Activated CD8-positive, alpha-beta T cell treated with anti-CD3 and anti-CD28 coated beads, Interleukin-2, amount 10 ng/mL, durations not matched to agents 7 days and 5 days (primary cell): ENCODE results near the gene ADAMTS17. TPM values are rescaled to one million over a fixed set of nuclear protein-coding genes. Genes with fewer than 3 reads are reported as not detected.

Source experiments
- ATAC-seq: fragments of 150-1000 bp; cut with Tn5 transposase; one replicate; pipeline ENCODE4 v1.10.0; 2021; ENCODE audit warnings: moderate library complexity
- CTCF ChIA-PET: fragments of 350-600 bp; sonication (Branson Sonifier 250); formaldehyde crosslinking; loops from one replicate; lab custom pipeline; 2021; ENCODE audit warnings: antibody characterized with exemption; lab: Charles Lee
- POLR2A ChIA-PET: fragments of 350-600 bp; sonication (Branson Sonifier 250); formaldehyde crosslinking; loops from one replicate; lab custom pipeline; 2021; ENCODE audit warnings: antibody characterized with exemption; lab: Charles Lee
- DNase-seq: peaks from one replicate; pipeline ENCODE4 v3.0.0-alpha.2; 2020
- H3K27ac Mint-ChIP-seq: one replicate; pipeline ENCODE4 v1.8.0; 2021; ENCODE audit warnings: mild to moderate bottlenecking, mixed read lengths
- H3K27me3 Mint-ChIP-seq: one replicate; pipeline ENCODE4 v1.8.0; 2021; ENCODE audit warnings: low read depth, mixed read lengths
- H3K36me3 Mint-ChIP-seq: one replicate; pipeline ENCODE4 v1.8.0; 2021; ENCODE audit warnings: low read depth, mixed read lengths
- H3K4me1 Mint-ChIP-seq: one replicate; pipeline ENCODE4 v1.8.0; 2021; ENCODE audit warnings: low read depth, mixed read lengths
- H3K4me3 Mint-ChIP-seq: one replicate; pipeline ENCODE4 v1.8.0; 2021; ENCODE audit warnings: mild to moderate bottlenecking, mixed read lengths
- H3K9me3 Mint-ChIP-seq: one replicate; pipeline ENCODE4 v1.8.0; 2022; ENCODE audit warnings: mixed read lengths; ENCODE audit not compliant: insufficient read depth
- total RNA-seq, 2 experiments: library from RNA; stranded (reverse); gene quantifications; one replicate each; pipeline ENCODE4 v1.2.3, GENCODE V29; 2021

ADAMTS17 gene
- total RNA-seq, 2 experiments from 2014 or later: 5.1 to 6.0 TPM

DNA sequence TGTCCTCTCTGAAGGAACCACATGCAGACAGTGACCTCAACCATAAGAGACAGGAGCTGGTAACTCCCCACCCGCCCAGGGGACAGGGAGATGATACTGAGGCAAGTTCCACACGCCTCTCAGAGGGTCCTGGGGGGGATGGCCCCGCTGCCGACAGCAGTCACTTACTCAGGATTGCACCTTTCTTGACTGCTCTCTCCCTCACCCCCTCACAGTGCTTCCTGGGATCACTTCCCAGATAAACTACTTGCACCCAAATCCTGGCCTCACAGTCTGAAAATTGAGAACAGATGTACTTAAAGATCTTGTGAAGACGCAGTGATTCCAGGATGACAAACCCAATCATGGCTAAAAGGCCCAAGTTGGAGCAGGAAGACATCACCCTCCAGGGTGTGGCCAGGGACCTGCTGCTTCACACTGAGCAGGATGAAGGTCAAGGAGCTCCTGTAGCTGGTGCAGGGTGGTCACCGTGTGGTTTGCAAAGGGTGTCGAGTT is 207.6 kb downstream of the ADAMTS17 start:
- ATAC-seq: no peak
- CTCF ChIA-PET: interaction anchor here (2.4 kb wide), 1 partner anchor 205 kb away, joined by 6 read pairs; no protein-coding TSS in a partner anchor

DNA sequence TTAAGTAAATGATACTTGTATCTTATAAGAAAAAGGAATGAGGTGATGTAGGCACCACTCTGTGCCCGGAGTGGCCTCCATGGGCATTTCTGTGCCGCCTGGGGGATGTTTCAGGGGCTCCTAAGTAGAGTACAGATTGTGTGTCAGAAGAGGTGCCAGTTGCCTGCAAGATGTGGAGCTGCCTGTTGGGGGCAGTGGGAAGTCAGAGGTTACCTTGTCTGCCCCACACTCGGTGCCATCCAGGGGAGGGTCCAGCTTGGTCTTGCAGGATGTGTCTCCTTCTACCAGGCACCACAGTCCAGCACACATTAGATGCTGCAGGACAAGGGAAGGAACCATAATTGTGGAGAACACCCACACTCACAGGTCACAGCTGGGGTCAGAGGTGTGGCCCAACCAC is 208.8 kb downstream of the ADAMTS17 start:
- Mint-ChIP-seq H3K27ac (no peak overlapping the region), H3K36me3 (no peaks in the 10 kb centered on the region), H3K4me3 (no peak overlapping the region), H3K4me1 (peaks cover 5% of the 10 kb centered on the region), H3K9me3 (no peaks in the 10 kb centered on the region), H3K27me3 (no peaks in the 10 kb centered on the region)
- ATAC-seq: no peak
- ChIA-PET POLR2A (no interaction called here), CTCF (interaction anchor here (1.2 to 2.0 kb wide), 2 partner anchors 17 to 205 kb away, joined by 4 to 6 read pairs; no protein-coding TSS in a partner anchor)
- DNase-seq: no peak

More for the DNA sequence above, 207.6 kb downstream of the ADAMTS17 start:
- Mint-ChIP-seq H3K27me3 (peaks cover 2% of the 10 kb centered on the region), H3K4me3 (no peak overlapping the region), H3K9me3 (no peaks in the 10 kb centered on the region), H3K4me1 (peaks cover 5% of the 10 kb centered on the region), H3K27ac (no peak overlapping the region), H3K36me3 (no peaks in the 10 kb centered on the region)
- POLR2A ChIA-PET: no interaction called here
- no peak for DNase-seq

DNA sequence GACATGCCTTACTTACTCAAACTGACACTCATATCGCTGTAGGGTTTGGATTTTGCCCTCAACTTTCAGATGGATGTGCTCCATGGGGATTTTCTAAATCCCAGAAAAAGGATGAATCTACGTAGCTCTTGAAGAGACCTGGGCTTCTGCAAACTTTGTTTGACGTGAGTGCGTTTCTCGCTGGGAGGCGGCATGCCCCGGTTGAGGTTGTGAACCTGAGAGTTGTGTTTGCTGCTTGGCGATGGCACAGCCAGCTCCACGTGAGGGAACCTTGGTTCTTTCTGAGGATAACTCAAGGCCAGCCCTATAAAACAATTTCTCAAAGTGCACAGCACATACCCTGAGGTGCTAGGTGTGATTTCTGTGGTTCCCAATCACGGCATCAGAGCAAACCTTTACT is 209.5 kb downstream of the ADAMTS17 start:
- no peaks in the 10 kb centered on the region for H3K27me3 Mint-ChIP-seq
- POLR2A ChIA-PET: no interaction called here
- H3K4me3 Mint-ChIP-seq: no peak overlapping the region

DNA sequence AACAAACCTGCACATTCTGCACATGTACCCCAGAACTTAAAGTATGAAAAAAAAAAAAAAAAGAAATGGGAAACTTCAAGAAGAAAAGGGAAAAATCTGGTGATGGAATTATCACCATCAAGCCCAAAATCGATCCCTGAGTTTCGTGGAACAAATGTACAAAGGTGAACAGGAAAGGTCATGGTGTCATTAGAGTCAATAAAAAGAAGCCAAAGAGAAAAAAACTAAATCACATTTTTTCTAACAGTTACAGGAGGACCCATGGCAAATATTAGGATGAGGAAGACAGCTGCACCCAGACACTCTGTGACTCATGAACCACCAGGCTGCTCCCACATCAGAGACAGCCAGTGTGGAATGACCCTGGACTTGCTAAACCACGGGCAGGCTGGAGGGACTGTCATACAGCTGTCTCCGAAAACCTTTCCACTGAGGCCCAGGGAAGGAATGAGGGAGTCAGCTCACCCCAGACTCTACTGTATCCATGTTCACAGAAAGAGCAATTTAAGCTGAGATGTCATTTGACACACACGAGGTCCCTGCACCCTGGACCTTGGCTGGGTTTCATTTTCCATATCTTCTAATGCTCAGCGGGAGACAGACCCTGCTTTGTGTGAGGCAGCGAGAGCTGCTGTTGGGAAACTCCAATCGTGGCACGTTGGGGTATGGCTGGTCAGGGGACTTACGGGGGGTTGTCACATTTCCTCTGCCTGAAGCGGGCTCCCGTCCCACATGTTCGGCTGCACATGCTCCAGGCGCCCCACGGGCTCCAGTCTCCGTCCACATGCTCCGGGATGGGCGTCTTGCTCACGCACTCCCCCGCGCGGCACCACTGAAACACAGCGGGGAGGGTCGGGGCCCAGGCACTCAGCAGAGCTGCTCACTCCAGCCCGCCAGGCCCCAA is 210.2 kb downstream of the ADAMTS17 start:
- DNase-seq: peak; percentile 42
- peak overlapping the region; percentile 22 for H3K4me3 Mint-ChIP-seq

More for the DNA sequence above, 209.5 kb downstream of the ADAMTS17 start:
- no peak for ATAC-seq
- Mint-ChIP-seq H3K4me1 (peaks cover 5% of the 10 kb centered on the region), H3K9me3 (no peaks in the 10 kb centered on the region), H3K27ac (no peak overlapping the region), H3K36me3 (no peaks in the 10 kb centered on the region)
- no peak for DNase-seq
- CTCF ChIA-PET: interaction anchor here (1.1 to 2.0 kb wide), 3 partner anchors 16 to 206 kb away, joined by 4 to 8 read pairs (median 4); no protein-coding TSS in a partner anchor

DNA sequence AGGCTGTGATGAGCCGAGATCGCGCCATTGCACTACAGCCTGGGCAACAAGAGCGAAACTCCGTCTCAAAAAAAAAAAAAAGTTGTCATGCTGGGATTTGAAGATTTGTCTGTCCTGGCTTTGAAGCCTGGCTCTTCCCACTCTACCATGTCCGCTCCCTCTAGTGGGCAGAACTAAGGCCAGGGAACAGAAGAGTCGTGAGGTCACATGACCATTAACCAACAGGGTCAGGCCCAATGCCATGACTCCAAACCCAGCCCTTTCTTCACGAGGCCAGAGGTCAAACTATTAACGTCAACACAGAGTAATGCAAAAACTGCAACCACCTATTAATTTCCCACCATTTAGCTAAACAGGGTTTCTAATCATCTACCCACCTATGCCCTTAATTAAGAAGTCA is 212.1 kb downstream of the ADAMTS17 start:
- no peaks in the 10 kb centered on the region for H3K27me3 Mint-ChIP-seq
- ChIA-PET POLR2A (no interaction called here), CTCF (no interaction called here)
- ATAC-seq: no peak
- H3K27ac Mint-ChIP-seq: no peak overlapping the region
- peaks cover 5% of the 10 kb centered on the region for H3K4me1 Mint-ChIP-seq
- H3K4me3 Mint-ChIP-seq: no peak overlapping the region
- DNase-seq: no peak
- no peaks in the 10 kb centered on the region for H3K36me3 Mint-ChIP-seq
- H3K9me3 Mint-ChIP-seq: no peaks in the 10 kb centered on the region

More for the DNA sequence above, 210.2 kb downstream of the ADAMTS17 start:
- no peaks in the 10 kb centered on the region for H3K36me3 Mint-ChIP-seq
- H3K4me1 Mint-ChIP-seq: peaks cover 5% of the 10 kb centered on the region
- peak; percentile 71 for ATAC-seq
- POLR2A ChIA-PET: no interaction called here
- H3K27ac Mint-ChIP-seq: no peak overlapping the region
- H3K27me3 Mint-ChIP-seq: no peaks in the 10 kb centered on the region
- CTCF ChIA-PET: interaction anchor here (0.7 to 2.0 kb wide), 5 partner anchors 10 to 207 kb away, joined by 3 to 8 read pairs (median 4); no protein-coding TSS in a partner anchor
- no peaks in the 10 kb centered on the region for H3K9me3 Mint-ChIP-seq

DNA sequence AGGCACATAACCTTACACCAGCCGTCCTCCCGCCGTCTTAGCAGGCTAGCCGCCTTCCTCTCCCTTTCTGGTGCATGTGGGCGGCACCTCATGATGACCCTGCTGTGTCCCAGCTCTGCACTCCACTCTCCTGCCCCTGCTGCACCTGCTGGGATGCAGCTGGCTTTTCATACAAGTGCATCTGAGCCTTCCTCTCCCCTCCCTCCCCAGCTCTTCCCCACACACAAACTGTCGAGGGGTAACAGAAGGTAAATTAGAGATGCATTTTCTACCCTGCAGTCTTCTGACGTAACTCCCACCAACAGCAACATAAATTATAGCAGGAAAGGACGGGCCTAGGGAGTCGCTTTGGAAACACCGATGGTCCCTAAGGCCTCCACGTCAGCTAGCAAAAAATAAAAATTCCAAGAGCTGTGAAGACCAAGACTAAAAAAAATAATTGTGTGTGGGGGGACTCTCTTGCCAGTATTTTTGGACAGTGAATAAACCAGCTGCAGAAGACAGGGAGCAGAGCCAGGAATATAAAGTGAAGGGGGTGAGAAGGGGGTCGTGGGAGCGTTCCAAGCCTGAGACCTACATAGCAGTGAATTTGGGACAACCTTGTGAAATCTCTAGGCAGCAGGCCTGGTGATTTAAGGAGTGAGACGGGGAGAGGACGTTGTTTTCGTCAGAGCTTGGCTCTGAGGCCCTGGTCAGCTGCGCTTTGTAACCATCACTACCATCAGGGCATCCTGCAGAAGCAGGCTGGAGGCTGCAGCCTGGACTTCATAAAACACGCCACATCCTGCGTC is 216.2 kb downstream of the ADAMTS17 start:
- ChIA-PET POLR2A (no interaction called here), CTCF (interaction anchor here (1.1 kb wide), 1 partner anchor 213 kb away, joined by 3 read pairs; no protein-coding TSS in a partner anchor)
- H3K27ac Mint-ChIP-seq: no peak overlapping the region

DNA sequence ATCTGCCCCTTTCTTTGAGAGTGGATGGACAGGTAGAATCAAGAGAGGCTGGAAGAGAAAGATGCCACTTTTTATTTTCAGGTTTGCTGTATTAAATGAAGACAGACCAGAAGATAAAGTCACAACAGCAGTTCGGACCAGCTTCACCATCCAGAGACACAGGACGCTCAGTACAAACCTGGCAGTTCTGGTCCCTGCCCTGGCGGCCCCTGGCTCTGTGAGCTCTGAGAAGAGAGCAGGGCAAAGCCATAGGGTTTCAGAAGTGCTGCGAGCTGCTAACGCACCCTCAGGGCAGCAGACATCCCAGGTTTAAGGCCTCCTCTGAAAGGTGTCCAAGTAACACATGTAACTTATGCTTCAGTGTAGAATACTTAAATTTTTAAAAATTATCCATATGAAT is 216.8 kb downstream of the ADAMTS17 start:
- no peak overlapping the region for H3K4me3 Mint-ChIP-seq
- H3K27ac Mint-ChIP-seq: no peak overlapping the region
- no peaks in the 10 kb centered on the region for H3K4me1 Mint-ChIP-seq
- DNase-seq (no peak), ATAC-seq (no peak)
- H3K36me3 Mint-ChIP-seq: no peaks in the 10 kb centered on the region
- ChIA-PET POLR2A (interaction anchor here (0.5 kb wide), 1 partner anchor 786 kb away, joined by 3 read pairs; no protein-coding TSS in a partner anchor), CTCF (no interaction called here)
- H3K9me3 Mint-ChIP-seq: peaks cover 16% of the 10 kb centered on the region
- no peaks in the 10 kb centered on the region for H3K27me3 Mint-ChIP-seq

More for the DNA sequence above, 216.2 kb downstream of the ADAMTS17 start:
- Mint-ChIP-seq H3K27me3 (no peaks in the 10 kb centered on the region), H3K9me3 (peaks cover 12% of the 10 kb centered on the region), H3K36me3 (no peaks in the 10 kb centered on the region), H3K4me1 (no peaks in the 10 kb centered on the region), H3K4me3 (no peak overlapping the region)
- DNase-seq: no peak
- ATAC-seq: no peak

DNA sequence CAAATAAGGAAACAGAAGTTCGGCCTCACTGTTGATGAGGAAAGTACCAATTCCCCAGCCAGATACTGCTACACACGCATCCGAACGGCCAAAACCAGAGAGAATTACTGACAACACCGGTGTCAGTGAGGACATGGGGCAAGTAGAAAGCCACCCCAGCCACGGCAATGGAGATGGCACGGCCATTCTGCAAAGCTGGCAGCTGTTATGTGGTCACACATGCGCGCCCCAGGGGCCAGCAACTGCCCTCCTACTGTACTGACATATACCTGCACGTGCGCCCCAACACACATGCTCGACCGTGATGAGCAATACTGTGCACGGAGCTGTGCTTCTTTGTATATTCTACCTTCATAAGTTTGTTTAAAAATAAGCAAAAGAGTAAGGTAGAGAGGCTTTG is 217.4 kb downstream of the ADAMTS17 start:
- POLR2A ChIA-PET: interaction anchor here (0.5 kb wide), 1 partner anchor 787 kb away, joined by 3 read pairs; no protein-coding TSS in a partner anchor
- peaks cover 16% of the 10 kb centered on the region for H3K9me3 Mint-ChIP-seq
- DNase-seq: no peak
- ATAC-seq: no peak
- no peak overlapping the region for H3K4me3 Mint-ChIP-seq
- H3K36me3 Mint-ChIP-seq: no peaks in the 10 kb centered on the region
- no peaks in the 10 kb centered on the region for H3K4me1 Mint-ChIP-seq
- no peaks in the 10 kb centered on the region for H3K27me3 Mint-ChIP-seq
- CTCF ChIA-PET: no interaction called here
- H3K27ac Mint-ChIP-seq: no peak overlapping the region

DNA sequence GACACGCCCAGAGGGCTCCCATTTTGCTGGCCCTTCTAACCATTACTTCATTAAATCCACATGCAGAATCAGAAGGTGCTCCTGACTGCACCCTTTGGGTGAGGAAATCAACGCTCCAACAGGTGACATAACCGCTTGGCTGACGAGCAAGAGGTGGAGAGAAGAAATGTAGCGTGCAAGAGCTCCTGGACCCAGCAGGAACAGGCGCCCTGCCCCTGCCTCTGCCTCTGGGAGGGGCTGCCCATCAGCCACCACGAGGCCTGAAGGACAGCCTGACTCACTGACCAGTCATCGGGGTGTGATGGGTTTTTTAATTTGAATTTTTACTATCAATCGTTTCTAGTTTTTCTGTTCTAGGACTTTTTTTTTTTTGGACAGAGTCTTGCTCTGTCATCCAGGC is 218.2 kb downstream of the ADAMTS17 start:
- no peaks in the 10 kb centered on the region for H3K27me3 Mint-ChIP-seq
- no peak for DNase-seq
- peaks cover 16% of the 10 kb centered on the region for H3K9me3 Mint-ChIP-seq
- no peak overlapping the region for H3K4me3 Mint-ChIP-seq
- ChIA-PET CTCF (no interaction called here), POLR2A (no interaction called here)
- H3K36me3 Mint-ChIP-seq: no peaks in the 10 kb centered on the region
- no peak overlapping the region for H3K27ac Mint-ChIP-seq
- no peaks in the 10 kb centered on the region for H3K4me1 Mint-ChIP-seq
- ATAC-seq: no peak

DNA sequence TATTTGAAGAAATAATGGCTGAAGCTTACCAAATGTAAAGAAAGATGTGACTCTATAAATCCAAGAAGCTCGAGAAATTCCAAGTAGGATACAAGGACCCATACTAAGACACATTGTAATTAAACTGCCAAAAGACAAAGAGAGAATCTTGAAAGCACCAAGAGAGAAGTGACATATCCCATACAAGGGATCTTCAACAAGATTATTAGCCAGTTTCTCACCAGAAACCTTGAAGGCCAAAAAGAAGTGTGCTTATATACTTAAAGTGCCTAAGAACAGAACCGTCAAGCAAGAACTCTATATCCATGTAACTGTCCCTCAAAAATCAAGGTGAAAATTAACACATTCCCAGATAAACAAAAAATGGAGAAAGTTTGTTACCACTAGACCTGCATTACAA is 220.5 kb downstream of the ADAMTS17 start:
- Mint-ChIP-seq H3K27ac (no peak overlapping the region), H3K36me3 (no peaks in the 10 kb centered on the region)

DNA sequence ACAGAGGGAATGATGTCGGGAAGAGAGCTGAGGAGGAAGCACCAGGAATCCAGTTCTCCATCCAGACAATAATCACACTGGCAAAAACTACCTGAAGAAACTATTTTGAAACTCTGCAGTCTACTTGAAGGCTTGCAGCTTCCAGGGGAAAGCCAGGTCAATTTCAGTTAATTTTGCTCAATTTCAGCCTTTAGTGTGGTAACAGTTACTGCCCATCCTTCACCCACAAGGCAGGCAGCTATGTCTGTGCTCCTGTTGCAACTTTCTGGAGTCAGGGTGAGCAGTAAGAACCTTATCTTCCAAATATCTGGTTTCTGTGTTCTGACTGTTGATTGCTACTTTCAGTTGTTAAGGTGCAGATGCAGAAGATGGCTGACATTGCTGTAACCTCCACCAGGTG is 221.7 kb downstream of the ADAMTS17 start:
- DNase-seq (no peak), ATAC-seq (no peak)
- H3K36me3 Mint-ChIP-seq: no peaks in the 10 kb centered on the region
- no peaks in the 10 kb centered on the region for H3K4me1 Mint-ChIP-seq
- H3K27me3 Mint-ChIP-seq: no peaks in the 10 kb centered on the region
- ChIA-PET CTCF (interaction anchor here (1.0 kb wide), 1 partner anchor 219 kb away, joined by 4 read pairs; no protein-coding TSS in a partner anchor), POLR2A (no interaction called here)
- no peak overlapping the region for H3K4me3 Mint-ChIP-seq
- H3K27ac Mint-ChIP-seq: no peak overlapping the region
- peaks cover 16% of the 10 kb centered on the region for H3K9me3 Mint-ChIP-seq

More for the DNA sequence above, 220.5 kb downstream of the ADAMTS17 start:
- peaks cover 16% of the 10 kb centered on the region for H3K9me3 Mint-ChIP-seq
- ChIA-PET CTCF (no interaction called here), POLR2A (no interaction called here)
- H3K4me3 Mint-ChIP-seq: no peak overlapping the region
- H3K4me1 Mint-ChIP-seq: no peaks in the 10 kb centered on the region
- H3K27me3 Mint-ChIP-seq: no peaks in the 10 kb centered on the region
- no peak for ATAC-seq
- DNase-seq: no peak
